OCI-M2 (cell line): Measurements from ENCODE around the gene RBM47.

Experiments
- DNase-seq: peaks from one replicate; lab custom pipeline; 2025; ENCODE audit not compliant: unreplicated experiment; lab: John Stamatoyannopoulos, UW

Gene RBM47

DNA sequence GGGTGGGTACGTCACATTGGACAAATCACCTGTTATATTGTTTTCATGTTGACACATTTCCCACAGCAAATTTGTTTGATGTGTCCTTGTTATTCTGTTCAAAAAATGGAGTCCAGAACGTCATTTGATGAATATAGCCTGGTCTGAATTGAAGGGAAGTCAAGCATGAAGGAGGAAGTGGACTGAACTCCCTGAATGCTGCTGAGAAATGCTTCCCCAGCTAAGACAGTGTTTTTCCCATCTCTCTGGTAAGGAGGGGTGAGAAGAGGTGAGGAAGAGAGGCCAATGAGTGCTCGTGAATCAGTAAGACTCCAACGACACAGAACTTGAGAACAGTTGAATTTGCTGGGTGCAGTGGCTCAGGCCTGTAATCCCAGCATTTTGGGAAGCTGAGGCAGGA lies 127.4 kb downstream of the RBM47 start:
- no peak for DNase-seq

DNA sequence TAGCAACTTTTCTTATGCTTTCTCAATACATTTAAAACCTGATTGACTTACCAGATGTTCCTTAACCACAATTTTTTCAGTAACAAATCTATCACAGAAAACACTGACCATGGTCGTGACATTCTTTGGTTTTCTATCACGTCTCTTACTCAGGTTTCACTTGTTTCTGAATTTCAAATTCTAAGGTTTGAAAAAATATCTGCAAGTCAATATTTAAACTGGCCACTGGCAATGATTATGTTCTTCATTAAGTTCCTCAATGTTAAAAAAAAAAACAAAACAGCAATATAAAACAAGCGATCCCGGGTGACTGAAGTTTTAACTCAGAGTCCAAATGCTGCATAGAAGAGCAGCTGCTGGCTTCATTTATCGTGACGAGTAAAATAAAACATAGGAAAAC lies 128.9 kb downstream of the RBM47 start:
- no peak for DNase-seq

DNA sequence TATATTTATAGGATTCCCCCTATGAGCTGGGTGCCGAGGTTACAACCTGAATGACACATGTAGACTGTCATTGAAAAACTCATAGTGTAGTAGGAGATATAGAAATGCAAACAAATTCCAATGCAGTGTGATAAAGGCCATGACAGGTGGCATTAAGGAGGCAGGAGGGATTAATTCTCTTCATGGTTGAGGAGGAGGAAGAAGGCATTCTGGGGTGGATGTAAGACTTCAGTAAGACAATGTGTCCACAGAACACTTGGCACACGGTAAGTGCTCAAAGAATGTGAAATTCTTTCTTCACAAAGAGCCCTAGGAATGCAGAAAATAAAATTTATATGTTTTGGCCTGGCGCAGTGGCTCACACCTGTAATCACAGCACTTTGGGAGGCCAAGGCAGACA lies 136.5 kb downstream of the RBM47 start:
- DNase-seq = no peak

DNA sequence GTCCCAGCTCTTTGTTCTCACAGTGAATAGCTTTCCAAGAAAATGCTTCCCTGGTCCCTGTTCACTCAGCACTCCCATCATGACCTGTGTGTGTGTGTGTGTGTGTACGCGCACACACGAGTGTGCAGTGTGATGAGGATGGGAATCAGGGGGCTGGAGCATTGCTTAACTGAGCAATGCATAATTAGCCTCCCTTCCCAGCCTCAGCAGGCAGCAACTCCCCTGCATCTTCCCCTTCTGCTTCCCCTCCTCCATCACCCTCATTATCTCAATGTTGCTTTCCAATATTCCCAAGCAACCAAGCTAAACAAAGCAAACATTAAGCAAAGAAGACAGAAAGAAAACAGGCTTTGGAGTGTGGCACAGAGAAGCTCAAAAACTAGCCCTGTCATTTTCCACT lies 137.0 kb downstream of the RBM47 start:
- no peak for DNase-seq

DNA sequence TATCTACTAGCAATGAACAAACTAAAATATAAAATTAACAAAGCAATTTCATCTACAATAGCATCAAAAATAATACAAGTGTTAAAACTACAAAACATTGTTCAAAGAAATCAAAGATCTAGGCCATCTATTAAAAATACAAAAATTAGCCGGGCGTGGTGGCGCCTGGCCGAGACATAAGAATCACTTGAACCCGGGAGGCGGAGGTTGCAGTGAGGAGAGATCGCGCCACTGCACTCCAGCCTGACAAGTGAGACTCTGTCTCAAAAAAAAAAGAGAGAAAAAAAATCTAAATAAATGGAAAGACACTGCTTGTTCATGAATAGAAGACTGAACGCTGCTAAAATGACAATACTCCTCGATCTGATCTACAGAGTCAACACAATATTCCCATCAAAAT lies 139.2 kb downstream of the RBM47 start:
- DNase-seq = no peak

DNA sequence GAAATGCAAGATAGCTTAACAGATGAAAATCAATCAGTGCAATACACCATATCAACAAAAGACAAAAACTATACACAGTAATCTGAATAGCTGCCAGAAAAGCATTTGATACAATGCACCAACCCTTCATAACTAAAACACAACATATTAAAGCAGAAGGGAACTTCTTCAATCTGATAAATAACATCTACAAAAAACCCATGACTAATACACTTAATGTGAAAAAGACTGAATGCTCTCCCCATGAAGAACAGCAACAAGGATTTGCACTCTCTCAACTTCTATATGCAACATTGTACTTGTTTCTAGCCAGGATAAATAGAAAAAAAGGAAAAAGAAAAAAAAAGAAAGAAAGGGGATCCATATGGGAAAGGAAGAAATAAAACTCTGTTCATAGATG lies 139.7 kb downstream of the RBM47 start:
- no peak for DNase-seq

DNA sequence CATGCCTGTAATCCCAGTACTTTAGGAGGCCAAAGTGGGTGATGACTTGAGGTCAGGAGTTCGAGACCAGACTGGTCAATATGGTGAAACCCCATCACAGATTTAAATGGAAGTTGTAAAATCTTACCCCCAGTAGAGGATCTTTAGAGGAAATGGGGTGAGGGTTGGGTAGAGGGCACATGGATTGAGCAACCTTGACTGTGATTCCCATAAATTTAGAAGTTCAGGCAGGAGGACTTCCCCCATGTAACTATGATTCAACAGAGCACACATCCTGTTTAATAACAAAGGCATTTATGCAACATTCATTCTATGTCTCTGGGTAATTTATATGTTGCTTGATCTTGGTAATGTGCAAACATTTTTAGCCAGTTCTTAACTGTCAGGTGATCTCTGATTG lies 143.1 kb downstream of the RBM47 start:
- DNase-seq = no peak

DNA sequence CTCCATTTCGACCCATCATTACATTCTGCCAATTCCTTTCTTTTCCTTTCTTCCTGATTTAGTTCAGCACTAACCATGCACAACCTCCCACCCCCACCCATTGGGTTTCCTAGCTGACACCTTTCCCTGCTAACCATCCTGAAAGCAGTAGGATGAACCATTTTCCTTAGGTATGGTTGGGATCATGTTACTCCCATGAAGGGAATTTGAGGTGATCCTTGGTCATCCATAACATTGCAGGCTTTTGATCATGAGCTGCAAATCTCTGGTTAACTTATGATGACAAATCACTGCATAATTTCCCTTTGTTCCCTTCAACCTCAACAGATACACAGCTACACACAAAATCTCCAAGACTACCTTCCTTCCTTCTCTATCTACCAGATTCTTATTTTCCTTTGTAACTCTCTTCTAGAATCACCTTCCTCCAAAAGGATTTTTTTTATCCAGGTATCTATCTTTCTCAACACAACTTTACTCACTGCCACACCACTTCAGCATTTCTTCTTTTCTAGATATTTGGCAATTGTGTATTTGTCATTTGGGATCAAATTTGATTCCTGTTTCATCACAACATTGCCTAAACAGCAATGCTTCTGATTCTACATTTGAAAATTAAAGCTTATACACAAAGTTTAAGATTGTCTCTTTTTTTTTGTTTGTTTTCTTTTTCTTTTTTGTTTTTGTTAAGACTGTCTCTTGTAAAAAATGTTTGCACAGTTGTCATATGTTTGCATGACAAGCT lies 145.1 kb downstream of the RBM47 start:
- DNase-seq = no peak

DNA sequence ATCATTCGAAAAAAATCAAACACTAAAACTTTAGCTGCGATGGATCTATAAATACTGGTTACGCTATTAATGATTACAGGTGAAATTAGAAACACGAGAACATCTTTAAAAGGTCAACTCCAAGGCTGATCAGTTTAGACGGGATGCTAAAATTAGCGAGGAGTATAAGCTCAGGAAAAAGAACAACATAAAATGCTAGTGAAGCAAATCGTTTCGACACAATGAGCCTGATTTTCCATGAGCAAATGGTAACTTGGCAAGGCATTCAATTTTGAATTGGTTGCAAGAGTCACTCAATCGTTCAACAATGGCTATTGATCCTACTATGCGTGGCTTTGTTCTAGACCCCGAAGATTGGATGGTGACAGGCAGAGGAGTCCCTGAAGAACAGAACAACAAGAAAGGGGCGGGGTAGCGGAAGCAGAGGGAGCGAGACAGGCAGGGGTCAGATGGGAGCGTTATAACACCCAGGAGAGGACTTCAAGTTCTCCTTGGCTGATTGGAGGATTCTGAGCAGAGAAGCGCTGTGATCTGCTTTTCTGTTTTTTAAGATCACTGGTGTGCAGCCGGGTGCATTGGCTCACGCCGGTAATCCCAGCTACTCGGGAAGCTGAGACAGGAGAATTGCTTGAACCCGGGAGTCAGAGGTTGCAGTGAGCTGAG lies 146.5 kb downstream of the RBM47 start:
- no peak for DNase-seq

DNA sequence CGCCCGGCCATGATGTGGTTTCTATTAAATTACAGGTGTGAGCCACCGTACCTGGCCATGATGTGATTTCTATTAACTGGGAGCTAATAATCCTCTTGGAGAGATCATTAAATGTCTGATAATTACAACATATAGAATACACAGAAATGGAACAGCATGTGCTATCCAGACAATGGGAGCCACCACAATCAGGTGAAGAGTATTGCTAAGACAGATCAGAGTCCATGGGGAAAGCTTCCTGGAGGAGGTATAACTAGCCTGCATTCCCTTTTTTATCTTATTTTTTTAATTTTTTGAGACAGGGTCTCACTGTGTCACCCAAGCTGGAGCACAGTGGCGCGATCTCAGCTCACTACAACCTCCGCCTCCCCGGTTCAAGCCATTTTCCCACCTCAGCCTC lies 147.7 kb downstream of the RBM47 start:
- no peak for DNase-seq

DNA sequence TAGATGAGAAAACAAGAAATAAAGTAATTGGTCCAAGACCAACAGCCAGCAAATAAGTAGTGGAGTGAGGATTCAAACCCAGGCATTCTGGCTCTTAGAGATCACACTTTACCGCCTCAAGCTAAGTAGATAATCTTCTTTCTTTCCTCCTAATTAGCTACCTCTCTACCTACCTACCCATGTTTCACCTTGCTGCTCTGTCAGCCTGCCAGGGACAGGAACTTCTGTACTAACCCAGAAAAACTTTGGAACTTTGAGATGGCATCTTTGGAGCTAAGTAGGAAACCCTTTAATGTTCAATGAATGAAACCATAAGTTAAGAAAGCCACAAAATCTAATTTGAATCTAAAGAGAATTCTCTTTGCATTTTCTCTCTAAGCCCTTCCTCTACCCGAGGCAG lies 149.4 kb downstream of the RBM47 start:
- no peak for DNase-seq

DNA sequence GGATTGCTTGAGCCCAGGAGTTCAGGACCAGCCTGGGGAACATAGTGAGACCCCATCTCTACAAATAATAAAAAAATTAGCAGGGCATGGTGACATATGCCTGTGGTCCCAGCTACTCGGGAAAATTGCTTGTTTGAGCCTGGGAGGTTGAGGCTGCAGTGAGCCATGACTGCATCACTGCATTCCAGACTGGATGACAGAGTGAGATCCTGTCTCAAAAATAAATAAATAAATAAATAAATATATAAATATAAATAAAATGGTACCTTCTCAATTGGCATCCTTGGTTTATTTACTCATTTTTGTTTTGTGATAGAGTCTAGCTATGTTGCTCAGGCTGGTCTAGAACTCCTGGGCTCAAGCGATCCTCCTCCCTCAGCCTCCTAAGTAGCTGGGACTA lies 150.3 kb downstream of the RBM47 start:
- DNase-seq = no peak

DNA sequence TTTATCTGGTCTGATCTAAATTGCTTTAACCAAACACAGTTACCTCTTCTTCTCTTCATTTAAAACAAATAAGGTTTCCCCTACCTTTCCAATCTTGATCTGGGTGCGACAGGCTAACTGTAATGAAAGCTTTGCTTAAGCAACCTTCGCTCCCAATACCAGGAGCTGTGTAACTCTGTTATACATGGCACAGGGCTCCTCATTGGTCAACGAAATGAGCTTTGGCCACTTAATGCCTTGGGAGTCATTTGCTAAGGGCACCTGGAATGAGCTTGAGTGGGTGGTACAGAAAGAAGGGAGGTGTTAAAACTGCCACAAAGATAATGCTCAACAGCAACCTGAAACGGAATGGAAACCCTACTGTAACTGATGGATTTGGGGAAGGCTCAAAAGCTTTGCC lies 154.1 kb downstream of the RBM47 start:
- no peak for DNase-seq

DNA sequence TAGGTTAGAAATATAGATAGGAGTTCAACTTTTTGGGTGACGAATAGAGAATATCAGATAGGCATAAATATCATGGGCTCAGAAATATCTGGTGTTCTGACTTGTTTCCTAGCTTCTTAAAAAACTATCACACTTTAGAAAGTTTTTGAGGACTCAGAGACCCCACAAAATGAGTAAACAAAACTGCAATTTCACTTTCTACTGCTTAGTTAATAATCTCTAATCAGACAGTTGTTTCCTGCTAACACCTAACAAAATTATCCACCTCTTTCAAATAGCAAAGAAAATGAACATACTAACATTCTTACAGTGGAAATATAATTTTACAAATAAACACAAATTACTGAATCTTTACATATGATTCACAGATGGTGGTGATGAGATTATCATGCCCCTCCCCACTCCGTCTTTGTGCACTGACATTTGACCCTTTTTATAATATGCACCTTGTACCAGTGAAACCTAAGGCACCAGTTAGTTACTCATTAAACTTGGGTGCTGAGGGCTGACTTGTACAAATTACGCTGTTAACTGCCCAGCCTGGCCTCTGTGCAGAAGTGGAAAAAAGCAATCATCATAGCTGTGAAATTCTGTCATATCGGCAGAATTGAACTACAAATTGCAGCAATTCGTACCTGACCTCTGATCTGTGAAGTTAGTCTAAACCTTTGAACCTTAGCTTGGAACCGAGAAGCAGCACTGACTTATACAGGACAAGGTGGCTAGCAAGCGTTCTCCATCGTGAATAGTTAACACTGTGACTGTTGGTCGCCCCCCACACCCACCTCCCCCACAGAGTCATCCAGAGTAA lies 155.9 kb downstream of the RBM47 start:
- DNase-seq = no peak

DNA sequence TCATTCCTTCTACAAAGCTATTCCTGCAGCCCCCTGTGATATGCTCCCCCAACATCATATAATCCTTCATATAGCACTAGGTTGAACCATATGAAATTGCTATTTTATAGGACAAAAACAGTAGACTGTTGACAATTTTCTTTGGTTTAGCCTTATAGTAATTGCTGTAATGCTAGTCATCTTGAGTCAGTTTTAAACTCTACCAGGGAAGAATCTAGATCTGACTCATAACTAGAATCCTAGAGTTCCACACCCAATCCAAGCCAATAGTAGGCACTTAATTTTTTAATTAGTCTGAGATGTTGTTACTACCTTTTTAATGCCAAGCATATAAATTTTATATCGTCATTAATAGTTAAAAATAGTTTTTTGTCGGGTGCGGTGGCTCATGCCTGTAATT lies 157.7 kb downstream of the RBM47 start:
- DNase-seq = no peak

DNA sequence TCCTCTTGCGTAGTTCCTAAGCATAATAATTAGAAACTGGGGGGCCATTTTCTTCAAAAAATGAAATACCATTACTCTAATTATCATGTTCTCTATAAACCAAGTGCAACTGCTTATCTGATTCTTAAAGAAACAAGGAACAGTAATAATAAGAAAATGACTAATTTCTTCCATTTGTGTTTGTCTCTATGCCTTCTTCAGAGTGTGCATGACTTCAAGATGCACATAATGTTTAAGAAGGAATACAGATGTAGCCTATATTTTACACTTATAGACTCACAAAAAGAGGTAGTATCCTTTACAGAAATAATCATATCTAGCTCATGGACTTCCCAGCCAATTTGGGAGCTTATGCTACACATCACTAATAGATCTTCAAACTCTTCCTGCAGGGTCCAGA lies 162.9 kb downstream of the RBM47 start:
- no peak for DNase-seq

DNA sequence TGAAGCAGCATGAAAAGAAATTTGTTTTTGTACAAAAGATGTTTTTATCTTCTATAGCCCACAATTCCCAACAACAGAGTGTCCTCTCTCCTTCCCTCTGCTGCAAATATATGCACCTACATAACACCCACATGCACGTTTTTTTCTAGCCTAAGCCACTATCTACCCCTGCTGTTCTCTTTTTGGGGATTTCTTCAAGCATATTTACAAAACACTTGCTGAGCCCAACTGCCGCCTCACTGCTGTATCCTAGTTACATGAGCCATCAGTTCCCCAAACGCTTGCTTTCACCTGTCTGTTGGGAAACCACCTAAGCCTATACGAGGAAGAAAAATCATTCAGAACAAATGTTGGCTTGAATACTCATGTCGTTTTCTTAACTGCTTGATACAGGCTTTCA lies 167.3 kb downstream of the RBM47 start:
- no peak for DNase-seq

DNA sequence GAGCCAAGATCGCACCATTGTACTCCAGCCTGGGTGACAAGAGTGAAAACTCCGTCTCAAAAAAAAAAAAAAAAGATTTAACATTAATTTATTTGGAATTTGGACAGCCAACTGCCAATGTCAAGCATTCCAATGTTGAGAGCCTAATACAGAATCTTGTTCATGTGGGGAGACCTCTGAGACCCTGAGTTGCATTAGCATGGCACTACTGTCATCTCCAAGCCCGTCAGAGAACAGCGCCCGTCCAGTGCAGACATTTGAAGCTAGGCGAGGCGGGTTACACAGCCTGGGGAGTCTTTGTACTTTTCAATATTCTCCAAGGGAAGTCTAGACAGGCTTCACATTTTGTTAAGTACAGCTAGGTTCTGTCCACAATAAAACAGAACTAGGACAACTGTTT lies 167.8 kb downstream of the RBM47 start:
- DNase-seq = no peak

DNA sequence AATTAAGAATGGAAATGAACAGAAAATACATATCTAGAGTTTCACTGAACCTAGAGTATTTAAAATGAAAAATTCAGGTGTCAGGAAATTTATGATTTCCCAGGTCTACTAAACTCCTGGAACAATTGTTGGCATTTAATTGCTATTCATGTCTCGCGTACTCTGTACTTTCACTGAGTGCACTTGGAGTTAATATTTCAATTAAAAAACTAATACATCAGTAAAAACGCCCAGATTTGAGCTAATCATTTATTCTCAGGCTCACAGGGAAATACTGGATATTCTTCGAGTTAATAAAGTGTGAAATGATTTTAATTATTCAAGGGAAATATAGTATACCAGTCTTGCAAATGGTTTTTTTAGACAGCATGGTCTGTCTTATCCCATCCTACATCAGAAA lies 168.6 kb downstream of the RBM47 start:
- DNase-seq = no peak

DNA sequence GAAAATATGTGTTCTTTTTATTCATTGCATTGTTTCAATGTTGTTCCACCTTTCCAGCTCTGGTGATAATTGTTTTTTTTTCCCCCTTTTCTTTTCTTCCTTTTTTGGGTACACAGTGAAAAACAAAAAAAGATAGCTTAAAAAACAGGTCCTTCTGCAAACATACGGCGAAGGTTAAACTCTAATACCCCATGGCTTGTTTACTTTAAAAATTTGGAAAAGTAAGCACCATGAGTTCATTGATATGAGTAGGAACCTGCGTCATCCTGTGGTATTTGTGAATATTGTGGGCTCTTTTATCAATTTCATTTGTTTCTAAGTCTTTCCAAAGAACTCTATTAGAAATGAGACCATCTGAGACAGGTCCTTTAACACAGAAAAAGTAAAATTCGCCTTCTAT lies 171.0 kb downstream of the RBM47 start:
- DNase-seq = no peak

DNA sequence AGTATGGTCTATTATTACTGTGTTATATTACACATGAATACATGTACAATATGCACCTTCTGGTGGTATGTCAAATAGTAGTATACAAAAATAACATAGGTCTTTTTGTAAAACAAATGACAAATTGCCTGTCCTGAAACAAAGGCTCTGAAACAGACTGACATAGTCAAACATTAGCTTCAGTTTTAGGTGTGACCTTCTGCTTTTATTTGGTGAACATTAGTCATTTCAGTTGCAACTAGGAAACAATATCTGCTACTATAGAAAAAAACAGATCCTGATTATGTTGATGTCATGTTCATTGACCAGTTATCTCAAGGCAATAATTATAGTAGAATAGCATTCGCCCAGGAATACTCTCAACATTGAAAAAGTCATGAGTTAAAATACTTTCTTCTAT lies 171.6 kb downstream of the RBM47 start:
- no peak for DNase-seq

DNA sequence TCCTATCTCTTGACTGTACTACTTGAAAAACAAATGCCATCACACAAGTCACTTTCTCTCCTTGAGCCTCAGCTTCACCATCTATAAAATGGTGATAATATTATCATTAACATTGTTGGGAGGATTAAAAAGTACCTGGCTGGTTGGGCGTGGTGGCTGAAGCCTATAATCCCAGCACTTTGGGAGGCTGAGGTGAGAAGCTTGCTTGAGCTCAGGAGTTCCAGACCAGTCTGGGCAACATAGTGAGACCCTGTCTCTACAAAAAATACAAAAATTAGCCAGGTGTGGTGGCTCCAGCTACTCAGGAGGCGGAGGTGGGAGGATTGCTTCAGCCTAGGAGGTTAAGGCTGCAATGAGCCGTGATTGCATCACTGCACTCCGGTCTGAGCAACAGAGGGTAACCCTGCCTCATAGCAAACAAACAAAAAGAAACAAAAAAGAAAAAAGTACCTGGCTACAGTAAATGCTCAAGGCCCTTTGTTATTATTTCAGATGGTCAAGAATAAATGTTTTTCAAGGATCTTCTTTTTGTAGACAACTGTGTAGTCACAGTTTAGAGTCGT lies 174.2 kb downstream of the RBM47 start:
- no peak for DNase-seq
